ENCODE measurements around the gene TFAP2E.
A peak's percentile ranks its signal among the peaks of the same experiment; 100 is the strongest.

Gene TFAP2E

DNA sequence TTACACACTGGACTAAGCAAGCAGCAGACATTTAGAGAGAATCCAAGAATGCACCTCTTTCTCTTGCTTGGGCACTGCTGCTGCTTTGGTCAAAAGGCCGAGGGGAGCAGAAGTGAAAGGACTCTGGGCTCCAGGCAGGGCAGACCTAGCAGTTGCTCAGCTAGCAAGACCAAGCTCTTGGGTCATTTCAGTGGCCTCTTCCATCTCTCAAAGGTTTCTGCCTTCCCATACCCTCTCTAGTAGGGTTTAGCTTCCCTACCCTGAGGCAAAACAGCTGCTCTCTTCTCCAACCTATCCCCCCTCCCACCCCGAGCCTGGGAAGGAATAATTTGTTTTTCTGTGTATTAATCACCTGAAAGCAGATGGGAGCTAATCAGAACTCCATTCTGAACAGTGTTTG lies 25.8 kb downstream of the TFAP2E start:
- DNase-seq: no peak

DNA sequence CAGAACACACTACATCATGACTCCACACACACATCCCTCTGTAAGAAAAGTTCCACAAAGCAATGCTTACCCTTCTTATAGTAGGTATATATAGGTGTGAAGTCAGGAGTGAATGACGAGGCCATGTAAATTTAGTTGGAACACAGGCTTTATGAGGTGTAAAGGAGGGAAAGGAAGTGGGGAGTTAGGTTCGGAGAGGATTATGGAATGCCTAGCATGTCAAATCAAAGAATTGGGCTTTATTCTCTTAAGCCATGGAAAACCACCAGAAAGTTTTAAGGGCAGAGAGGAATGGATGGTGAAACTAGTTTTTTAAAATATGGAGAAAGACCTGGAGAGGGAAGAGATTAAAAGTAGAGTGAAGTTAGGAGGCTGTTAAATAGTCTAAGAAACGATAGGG lies 26.3 kb downstream of the TFAP2E start:
- DNase-seq: no peak

DNA sequence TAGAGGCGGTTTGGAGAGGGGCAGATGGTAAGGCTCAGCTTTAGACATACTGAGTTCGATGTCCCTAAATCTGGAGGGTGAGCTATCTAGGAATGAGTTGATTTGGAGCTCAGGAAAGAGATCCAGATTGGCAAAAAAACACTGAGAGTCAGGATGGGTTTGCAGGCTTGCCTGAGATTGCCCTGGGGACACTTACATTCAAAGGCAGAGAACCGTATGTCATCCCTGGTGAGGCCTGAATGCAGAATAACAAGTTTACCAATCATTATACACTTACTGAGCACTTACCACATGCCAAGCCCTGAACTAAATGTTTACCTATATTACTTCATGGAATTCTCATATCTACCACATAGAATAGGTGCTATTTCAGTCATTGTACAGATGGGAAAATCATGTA lies 27.5 kb downstream of the TFAP2E start:
- no peak for DNase-seq

DNA sequence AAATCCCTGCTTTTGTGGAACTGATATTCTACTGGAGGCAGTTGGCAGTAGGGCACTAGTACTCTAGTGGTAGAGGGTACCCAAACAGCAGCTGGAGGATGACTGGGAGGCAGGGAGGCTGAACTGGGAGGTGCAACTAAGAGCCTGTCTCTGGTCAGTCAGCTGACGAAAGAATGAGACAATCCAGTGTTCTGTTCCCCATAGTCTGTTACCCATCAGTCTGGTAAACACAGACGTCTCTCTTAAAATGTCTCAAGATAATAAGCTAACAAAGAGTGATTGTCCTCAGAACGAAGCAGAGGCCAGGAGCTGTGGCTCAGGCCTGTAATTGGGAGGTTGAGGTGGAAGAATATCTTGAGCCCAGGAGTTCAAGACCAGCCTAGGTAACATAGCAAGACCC lies 30.4 kb downstream of the TFAP2E start:
- no peak for DNase-seq

DNA sequence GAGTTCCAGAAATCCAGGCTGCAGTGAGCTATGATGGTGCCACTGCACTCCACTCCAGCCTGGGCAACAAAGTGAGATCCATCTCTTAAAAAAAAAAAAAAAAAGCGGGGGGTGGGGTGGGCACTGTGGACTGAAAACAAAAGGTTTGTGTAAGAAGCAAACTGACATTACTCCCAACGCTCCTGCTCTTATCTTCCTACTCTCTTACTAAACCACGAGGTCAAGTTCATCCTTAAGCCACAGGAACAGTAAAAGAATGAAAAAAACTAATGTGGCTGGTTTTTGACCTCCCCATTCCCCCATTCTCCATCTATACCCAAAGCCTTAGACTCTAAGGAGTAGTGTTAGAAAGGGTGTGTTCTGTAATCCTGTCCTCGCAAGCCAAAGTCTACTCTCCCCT lies 30.8 kb downstream of the TFAP2E start:
- DNase-seq: no peak

DNA sequence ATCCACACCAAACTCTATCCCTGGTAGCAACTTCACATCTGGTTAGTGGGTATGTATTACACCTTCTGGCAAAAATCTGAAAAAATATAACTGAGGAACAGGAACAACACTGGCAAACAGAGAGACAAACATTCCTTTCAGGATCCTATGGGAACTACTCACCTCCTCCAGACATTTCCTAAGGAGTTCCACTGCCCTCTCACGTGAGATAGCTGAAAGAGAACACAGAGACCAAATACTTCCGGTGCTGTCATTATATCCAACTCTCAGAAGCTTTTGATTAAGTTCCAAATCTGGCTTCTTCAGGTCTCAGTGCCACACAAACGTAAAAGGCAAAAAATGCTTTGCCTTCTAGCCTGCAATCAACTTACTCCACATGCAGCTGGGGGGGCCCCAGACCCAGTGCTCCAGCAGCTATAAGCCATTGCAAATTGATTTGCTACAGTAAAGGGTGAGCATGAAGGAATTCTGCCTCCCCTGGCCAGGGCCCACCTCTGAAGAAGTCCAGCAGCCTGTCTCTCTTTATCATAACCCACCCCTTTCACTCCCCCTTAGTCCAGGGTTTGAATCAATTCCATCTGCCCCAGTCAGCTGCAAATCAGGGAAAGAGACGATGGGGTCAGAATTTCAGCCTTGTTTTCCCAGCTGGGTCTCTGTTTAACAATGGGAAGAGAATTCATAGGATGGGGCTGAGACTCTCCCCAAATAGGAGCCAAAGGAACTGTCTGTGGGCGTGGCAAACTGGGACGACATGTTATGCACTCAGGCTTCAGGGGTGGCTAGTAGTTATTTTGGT lies 32.2 kb downstream of the TFAP2E start:
- no peak for DNase-seq

DNA sequence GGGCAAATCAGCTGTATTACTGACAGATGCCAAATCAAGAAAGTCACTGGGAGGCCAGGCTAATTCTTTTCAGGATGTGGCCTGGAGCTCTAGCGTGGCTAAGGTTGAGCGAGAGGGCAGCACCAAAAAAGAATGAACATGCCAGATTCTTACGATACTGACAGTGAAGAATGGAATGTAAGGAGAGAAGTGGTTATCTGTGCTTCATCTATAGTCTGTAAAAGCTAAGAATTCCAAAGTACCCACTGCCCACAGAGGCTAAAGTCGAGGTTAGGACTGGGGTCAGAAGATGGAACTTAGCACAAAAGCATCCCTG lies 32.7 kb downstream of the TFAP2E start:
- no peak for DNase-seq

DNA sequence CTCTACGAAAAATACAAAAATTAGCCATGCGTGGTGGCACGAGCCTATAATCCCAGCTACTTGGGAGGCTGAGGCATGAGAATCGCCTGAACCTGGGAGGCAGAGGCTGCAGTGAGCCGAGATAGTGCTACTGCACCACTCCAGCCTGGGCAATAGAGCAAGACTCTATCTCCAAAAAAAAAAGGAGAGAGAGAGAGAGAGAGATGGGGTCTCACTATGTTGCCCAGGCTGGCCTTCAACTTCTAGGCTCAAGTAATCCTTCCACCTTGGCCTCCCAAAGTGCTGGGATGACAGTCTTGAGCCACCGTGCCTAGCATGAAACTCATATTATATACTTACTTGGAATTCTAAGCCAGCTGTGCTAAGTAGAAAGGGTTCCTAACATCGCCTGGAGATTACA lies 38.5 kb downstream of the TFAP2E start:
- no peak for DNase-seq

DNA sequence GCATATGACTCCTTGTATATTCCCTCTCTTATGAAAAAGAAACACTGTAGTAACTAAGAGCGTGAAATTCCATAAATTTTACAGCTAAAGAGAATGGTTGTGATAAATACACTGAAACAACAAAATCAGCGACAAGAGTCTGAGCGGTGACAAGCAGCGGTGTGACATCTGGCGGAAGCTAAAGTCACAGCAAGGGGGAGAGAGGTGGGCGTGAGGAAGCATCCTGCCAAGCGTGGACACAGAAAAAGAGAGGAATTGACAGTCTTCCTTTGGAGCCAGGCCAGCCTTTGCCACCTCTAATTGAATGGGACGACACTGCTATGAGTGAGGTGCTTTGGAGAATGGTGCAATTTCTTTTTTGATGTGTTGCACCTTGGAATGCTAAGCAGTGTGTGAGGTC lies 42.3 kb downstream of the TFAP2E start:
- DNase-seq: no peak

DNA sequence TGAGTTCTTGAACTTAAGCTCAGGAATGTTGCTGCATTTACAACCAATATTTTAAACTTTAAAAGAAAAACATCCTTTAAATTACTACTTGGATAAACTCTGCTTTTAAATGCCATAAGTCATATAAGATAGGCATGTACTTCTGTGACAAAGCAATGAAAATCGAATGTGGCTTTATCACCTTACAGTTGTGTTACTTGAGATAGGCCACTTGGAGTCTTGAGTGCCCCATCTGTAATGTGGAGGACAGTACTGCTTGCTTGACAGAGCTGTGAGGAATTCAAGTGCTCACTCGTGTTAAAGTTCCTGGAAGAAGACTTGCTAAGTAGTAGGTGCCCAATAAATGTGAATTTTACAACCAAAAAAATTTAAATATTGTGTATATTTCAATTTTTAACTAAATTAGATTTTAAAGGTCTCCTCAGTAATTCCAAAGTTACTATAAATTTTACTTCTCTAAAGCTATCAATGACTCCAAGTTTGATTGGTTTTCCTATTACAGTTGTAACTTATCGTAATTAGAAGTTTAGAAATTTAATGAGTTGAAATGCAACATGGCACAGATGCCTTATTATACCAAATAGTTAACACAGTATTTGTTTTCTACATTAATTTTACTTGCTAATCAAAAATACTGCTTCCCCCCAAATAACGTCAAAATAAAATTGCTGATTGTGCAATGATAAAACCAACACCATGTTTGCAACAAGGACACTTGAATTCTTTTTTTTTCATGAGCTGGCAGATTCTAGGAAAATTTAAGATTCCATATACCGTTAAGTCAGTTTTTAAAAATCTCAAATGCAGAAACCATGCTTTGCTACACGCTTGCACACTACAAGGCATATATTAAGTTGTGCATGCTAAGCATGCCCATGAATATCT lies 46.4 kb downstream of the TFAP2E start:
- DNase-seq: no peak

DNA sequence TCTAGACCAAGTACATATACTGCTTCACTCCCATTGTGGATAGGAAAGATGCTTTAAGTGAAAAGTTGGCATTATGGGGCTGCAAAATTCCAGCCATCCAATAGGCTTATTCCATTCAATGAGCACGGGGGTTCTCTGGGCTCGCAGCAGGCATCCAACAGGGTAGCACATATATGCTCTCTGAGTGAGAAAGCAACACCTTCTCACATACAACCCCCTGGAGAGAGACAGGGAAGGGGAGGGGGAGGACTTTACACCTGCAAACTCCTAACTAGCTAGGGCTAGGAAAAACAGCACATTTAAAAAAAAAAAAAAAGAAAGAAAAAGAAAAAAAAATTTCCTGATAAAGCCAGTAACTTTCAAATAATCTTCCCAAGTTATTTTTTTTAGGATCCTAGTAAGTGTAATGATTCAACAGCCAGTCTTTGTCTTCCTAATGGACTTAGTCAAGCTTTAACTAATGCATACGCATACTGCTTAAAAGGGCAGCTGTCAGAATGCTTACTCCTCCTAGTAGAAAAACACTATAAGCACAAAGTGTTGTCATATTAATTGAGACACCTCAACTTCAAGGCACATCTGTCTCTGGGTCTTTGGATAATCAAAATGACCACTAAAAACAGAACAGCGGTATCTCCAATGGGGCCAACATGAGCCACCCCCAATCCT lies 49.5 kb downstream of the TFAP2E start:
- DNase-seq: no peak

DNA sequence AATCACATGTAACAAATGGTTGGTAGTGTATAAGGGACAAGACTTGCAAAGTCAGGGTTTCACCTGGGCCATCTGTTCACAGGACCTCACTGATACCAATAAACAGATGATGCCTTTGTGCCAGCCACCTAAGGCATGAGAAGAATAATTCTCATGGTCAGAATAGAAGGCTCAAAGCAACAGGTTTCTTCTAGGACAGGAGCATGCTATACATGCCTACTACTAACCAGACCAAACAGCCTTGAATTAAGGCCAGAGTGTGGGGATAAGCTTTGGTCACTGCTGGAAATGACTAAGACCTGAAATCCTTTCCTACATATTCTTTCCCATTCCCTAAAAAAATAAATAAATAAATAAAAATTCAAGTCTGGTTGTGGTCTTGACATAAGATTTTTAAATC lies 50.7 kb downstream of the TFAP2E start:
- no peak for DNase-seq

DNA sequence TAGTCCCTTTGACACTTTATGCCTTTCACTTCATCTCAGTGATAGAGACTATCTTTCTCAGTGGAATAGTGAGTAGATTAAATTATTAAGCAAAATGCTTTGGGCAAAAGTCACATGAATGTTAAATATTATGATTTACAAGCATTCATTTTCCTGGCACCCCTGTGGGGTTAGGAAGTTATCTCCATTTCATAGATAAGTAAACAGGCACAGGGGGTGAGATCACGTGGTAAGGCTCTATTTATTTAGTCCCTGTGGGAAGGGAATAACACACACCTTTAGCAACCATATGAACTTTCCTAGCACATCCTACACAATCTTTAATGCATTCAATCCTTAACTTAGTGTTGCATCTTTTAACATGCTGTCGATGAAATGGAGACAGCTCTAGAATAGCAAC lies 55.9 kb downstream of the TFAP2E start:
- DNase-seq: no peak

DNA sequence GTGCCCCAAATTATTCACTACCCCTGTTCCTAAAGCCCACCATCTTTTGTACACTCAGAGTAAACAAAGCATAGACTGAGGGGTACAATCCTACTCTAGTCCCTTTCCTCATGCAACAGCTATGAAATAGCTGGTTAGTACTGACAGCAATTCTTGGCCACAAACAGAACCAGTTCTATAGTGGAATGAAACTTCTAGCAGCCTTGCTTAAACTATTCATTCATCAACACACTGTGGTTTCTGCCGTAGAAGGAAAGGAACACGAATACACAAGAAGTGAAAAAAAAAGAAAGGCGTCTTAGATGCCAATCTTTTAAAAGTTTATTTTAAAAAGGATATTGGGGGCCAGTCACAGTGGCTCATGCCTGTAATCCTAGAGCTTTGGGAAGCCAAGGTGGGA lies 58.3 kb downstream of the TFAP2E start:
- no peak for DNase-seq

DNA sequence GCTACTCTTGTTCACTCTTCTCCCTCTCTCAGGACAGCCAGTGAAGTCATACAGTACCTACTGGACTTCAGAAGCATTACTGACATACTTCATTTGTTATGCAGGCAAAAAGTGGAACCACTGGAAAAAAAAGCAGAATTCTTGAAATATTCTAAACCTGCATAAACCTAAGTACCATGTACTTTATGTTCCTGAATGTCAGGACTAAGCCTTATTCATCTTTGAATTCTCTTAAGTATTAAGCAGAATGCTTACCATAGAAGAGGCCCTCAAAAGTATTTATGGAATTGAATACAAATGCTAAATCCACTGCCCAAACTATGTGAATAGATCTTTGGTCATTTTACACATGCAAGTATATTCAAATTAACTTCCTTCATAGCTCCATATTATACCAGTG lies 60.4 kb downstream of the TFAP2E start:
- no peak for DNase-seq

DNA sequence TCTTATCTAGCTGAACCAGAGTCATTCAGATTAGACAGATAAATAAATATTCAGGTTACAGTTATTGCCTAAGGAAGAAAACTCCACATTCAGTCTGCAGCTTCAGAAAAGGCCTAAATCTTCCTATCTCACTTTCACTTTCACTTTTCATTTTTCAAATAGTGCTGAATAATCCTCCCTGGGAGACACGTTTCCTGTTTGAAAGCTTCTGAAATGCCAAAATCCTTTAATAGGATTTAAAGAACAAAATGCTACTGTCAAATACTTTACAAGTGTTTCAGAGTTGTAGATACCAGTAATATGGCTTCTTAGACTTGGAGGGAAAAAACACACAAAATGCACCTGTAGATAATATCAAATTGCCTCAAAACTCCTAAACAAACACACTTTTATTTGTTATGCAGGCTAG lies 64.3 kb downstream of the TFAP2E start:
- no peak for DNase-seq

DNA sequence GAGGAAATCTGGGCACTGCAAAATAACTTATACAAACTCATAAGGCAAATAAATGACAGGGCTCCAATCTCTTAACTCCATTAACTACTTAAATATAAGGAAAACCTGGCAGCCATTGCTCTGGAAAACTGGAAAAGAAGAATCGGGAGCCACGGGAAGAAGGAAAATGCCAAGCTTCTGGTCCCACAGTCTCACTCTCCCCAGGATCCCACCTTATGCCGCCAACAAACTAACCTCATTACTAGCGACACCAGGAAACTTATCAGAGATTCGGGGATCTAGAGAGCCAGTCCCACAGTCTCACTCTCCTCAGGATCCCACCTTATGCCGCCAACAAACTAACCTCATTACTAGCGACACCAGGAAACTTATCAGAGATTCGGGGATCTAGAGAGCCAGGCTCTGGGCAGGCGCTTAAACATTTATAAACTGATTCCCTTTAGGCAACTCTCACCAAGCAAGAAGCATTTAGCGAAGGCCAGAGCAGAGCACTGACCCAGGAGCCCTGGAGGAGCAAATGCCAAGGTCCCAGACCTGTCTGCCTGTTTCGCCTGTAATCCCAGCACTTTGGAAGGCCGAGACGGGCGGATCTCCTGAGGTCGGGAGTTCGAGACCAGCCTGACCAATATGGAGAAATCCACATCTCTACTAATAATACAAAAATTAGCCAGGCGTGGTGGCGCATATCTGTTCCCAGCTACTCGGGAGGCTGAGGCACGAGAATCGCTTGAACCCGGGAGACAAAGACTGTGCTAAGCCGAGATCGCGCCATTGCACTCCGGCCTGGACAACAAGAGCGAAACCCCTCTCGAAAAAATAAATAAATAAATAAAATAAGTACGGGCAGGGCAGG lies 67.5 kb downstream of the TFAP2E start:
- peak; percentile 4 for DNase-seq

DNA sequence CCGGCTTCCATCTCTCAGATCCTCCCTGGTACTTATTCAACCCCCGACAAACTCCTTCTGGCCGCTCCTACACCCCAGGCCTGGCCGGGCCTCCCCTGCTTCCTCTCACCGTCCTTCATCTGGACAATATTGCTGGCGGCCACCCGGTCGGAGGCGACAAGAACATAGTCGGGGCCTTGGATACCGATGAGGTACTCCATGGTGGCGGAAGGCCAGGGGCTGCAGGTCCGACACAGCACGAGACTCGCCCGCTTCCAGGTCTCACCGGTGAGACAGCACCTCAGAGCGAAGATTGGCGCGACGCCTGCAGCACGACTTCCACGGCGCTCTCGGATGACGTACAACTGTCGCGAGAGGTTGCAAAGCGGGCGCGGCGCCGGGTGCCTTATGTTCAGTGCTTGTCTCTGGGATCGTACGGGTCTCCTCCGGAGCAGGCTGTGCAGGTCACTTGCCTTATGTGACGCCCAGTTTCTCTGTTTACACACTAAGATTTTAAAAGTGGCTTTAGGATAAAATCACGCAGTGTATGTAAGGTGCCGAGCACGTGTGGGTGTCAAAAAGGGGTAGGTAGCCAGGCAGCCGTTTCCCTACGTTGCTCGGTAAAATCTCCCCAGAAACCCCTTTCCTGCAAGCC lies 68.2 kb downstream of the TFAP2E start, which contains the start of gene PSMB2:
Gene PSMB2, minus strand, starts transcription at position 294 of the 634 bp plus-strand sequence. Its CDS starts 94 bp downstream, at position 200.
- peak; percentile 97 for DNase-seq

DNA sequence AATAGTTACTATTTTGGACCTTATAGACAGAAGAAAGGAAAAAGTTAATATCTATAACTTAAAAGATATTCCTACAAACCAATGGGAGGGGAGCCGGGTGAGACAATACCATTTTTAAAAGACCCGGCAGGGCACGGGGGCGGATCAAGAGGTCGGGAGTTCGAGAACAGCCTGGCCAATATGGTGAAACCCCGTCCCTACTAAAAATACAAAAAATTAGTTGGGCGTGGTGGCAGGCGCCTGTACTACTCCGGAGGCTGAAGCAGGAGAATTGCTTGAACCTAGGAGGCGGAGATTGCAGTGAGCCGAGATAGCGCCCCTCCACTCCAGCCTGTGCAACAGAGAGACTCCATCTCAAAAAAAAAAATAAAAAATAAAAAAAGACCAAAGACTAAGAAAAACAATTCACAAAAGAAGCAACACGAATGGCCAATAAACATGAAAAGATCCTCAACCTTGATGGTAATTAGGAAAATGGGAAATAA lies 69.4 kb downstream of the TFAP2E start:
- DNase-seq: peak; percentile 3

DNA sequence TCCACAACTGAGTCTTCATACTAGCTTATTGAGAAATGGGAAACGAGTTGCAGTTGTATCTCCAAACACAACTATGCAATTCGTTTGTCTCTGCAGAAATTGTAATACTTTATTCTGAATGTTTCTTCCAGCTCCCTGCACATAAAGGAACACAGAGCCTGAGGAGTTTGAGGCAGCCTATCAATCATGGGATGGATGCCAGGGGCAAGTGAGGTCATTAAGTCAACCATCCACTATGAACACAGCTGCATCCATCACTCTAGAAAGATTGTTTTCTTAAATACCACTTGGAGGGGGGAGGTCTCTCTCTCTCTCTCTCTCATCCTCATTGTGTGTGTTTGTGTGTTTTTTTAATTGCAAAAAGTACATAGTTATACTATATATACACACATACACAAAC lies 71.1 kb downstream of the TFAP2E start:
- DNase-seq: no peak

Data from stimulated activated CD4-positive, alpha-beta T cell treated with anti-CD3 and anti-CD28 coated beads, Interleukin-12 subunit alpha, Interleukin-12 subunit beta, amount 100 ng/mL, for 4 hours (primary cell).